Thymus (tissue), 11 donors: ENCODE data around the gene CCDC51. TPM values are rescaled to one million over a fixed set of nuclear protein-coding genes. Genes with fewer than 3 reads are reported as not detected.
A peak's percentile ranks its signal among the peaks of the same experiment; 100 is the strongest.

Experiments
- DNase-seq, 9 donors: peaks; one replicate each; pipeline ENCODE4 v3.0.0-alpha.2; 2013; ENCODE audit warnings: low spot score in 9 of 9, low read depth in 6 of 9, missing footprints in 1 of 9
- H3K27ac ChIP-seq, 2 donors: one replicate each; pipeline ENCODE4 v1.5.1; 2013; ENCODE audit warnings: control low read depth in 1 of 2, low read depth in 1 of 2, low read length in 1 of 2, mild to moderate bottlenecking in 1 of 2, moderate library complexity in 1 of 2
- H3K27me3 ChIP-seq, 2 donors: one replicate each; pipeline ENCODE4 v1.5.1; 2013; ENCODE audit warnings: low read length in 1 of 2; ENCODE audit not compliant: control insufficient read depth in 2 of 2, insufficient read depth in 1 of 2
- H3K36me3 ChIP-seq, 2 donors: one replicate each; pipeline ENCODE4 v1.5.1; 2013; ENCODE audit warnings: low read length in 1 of 2, mild to moderate bottlenecking in 1 of 2, moderate library complexity in 1 of 2; ENCODE audit not compliant: control insufficient read depth in 2 of 2, insufficient read depth in 2 of 2
- H3K4me1 ChIP-seq, 2 donors: one replicate each; pipeline ENCODE4 v1.5.1; 2013; ENCODE audit warnings: low read length in 2 of 2; ENCODE audit not compliant: control insufficient read depth in 2 of 2, insufficient read depth in 2 of 2
- H3K4me3 ChIP-seq, 2 donors: one replicate each; pipeline ENCODE4 v1.5.1; 2013; ENCODE audit warnings: low read length in 2 of 2, control low read depth in 1 of 2, mild to moderate bottlenecking in 1 of 2
- H3K9me3 ChIP-seq, 2 donors: one replicate each; pipeline ENCODE4 v1.5.1; 2013; ENCODE audit warnings: low read length in 1 of 2, mild to moderate bottlenecking in 1 of 2; ENCODE audit not compliant: control insufficient read depth in 2 of 2, insufficient read depth in 1 of 2
- WGBS: extraction: QIAGEN DNeasy Blood & Tissue Kit; methylation state at CpG from one replicate; pipeline ENCODE4 v1.1.7; 2013; 5-methylcytosine and 5-hydroxymethylcytosine counted together
- polyA plus RNA-seq: library from polyadenylated mRNA; stranded (reverse); fragments of 200-250 nt; gene quantifications from one replicate; pipeline ENCODE4 v1.2.3, GENCODE V29; 2013
- total RNA-seq: library from RNA; stranded (reverse); fragments of 120-200 nt; gene quantifications from one replicate; pipeline ENCODE4 v1.2.4, GENCODE V29; 2013
- donor health status: healthy.

Gene CCDC51
- total and polyA plus RNA-seq, 2 donors: 14.1 to 17.8 TPM

GRCh38 chr3:48432411-48433371, 7.2 kb downstream of the CCDC51 start:
- Histone ChIP-seq H3K4me1 (peaks cover 9 to 35% of the 10 kb centered on the region in 2 donors), H3K27me3 (peaks cover 4 to 26% of the 10 kb centered on the region in 2 donors), H3K4me3 (no peak overlapping the region), H3K27ac (peak overlapping the region; percentile 19 to 22), H3K36me3 (peaks cover 19 to 25% of the 10 kb centered on the region in 2 donors), H3K9me3 (peaks cover 0 to 6% of the 10 kb centered on the region in 2 donors)
- WGBS: 96% methylated on average over 16 of the region's 16 CpGs
- no peak for DNase-seq

- Histone ChIP-seq H3K36me3 (peaks cover 19 to 25% of the 10 kb centered on the region in 2 donors), H3K4me1 (peaks cover 9 to 32% of the 10 kb centered on the region in 2 donors), H3K9me3 (peaks cover 0 to 6% of the 10 kb centered on the region in 2 donors), H3K27ac (peak overlapping the region in 1 of 2 donors; percentile 69), H3K27me3 (peaks cover 4 to 39% of the 10 kb centered on the region in 2 donors), H3K4me3 (no peak overlapping the region)
- WGBS: 95% methylated on average over 8 of the region's 8 CpGs
- DNase-seq: no peak
Measured at GRCh38 chr3:48431224-48432029, 8.5 kb downstream of the CCDC51 start.

- Histone ChIP-seq H3K4me1 (peaks cover 9 to 25% of the 10 kb centered on the region in 2 donors), H3K27me3 (peaks cover 4 to 44% of the 10 kb centered on the region in 2 donors), H3K9me3 (peaks cover 0 to 6% of the 10 kb centered on the region in 2 donors), H3K4me3 (no peak overlapping the region), H3K27ac (peak overlapping the region in 1 of 2 donors; percentile 69), H3K36me3 (peaks cover 19 to 25% of the 10 kb centered on the region in 2 donors)
- 97% methylated on average over 1 of the region's 1 CpG for WGBS
- no peak for DNase-seq
Measured at GRCh38 chr3:48430708-48431101, 9.2 kb downstream of the CCDC51 start.

GRCh38 chr3:48429960-48430707, 9.8 kb downstream of the CCDC51 start, which contains the start of gene PLXNB1:
TSS of gene PLXNB1 (minus strand) at chr3:48430086. CDS start at chr3:48424611, 5,475 bp downstream.
- Histone ChIP-seq H3K9me3 (peaks cover 0 to 6% of the 10 kb centered on the region in 2 donors), H3K4me3 (peak within 1 kb of the TSS; percentile 50 to 79), H3K36me3 (peaks cover 19 to 25% of the 10 kb centered on the region in 2 donors), H3K27me3 (peaks cover 4 to 44% of the 10 kb centered on the region in 2 donors), H3K27ac (peak within 1 kb of the TSS in 1 of 2 donors; percentile 69), H3K4me1 (peaks cover 9 to 26% of the 10 kb centered on the region in 2 donors)
- DNase-seq: peak in 4 of 9 donors; percentile 23 to 61 (median 34)
- WGBS: 14% methylated on average over 15 of the region's 15 CpGs

- H3K27me3 ChIP-seq: peaks cover 4 to 44% of the 10 kb centered on the region in 2 donors
- under 1% methylated on average over 86 of the region's 86 CpGs for WGBS
- H3K4me3 ChIP-seq: peak overlapping the region; percentile 50 to 79
- H3K4me1 ChIP-seq: peaks cover 9 to 27% of the 10 kb centered on the region in 2 donors
- peak in 5 of 9 donors; percentile 32 to 64 (median 60) for DNase-seq
- H3K27ac ChIP-seq: peak overlapping the region in 1 of 2 donors; percentile 69
- peaks cover 19 to 22% of the 10 kb centered on the region in 2 donors for H3K36me3 ChIP-seq
- peaks cover 0 to 3% of the 10 kb centered on the region in 2 donors for H3K9me3 ChIP-seq
Measured at GRCh38 chr3:48429317-48429959, 10.5 kb downstream of the CCDC51 start.

GRCh38 chr3:48428572-48429316, 11.2 kb downstream of the CCDC51 start:
- Histone ChIP-seq H3K27ac (peak overlapping the region in 1 of 2 donors; percentile 64), H3K27me3 (peaks cover 4 to 44% of the 10 kb centered on the region in 2 donors), H3K4me1 (peaks cover 9 to 27% of the 10 kb centered on the region in 2 donors), H3K36me3 (peaks cover 15 to 16% of the 10 kb centered on the region in 2 donors), H3K9me3 (peaks cover 0 to 3% of the 10 kb centered on the region in 2 donors), H3K4me3 (peak overlapping the region; percentile 50 to 79)
- DNase-seq: no peak
- 9% methylated on average over 60 of the region's 60 CpGs for WGBS

- Histone ChIP-seq H3K4me3 (no peak overlapping the region), H3K27me3 (peaks cover 4 to 44% of the 10 kb centered on the region in 2 donors), H3K36me3 (peaks cover 10 to 11% of the 10 kb centered on the region in 2 donors), H3K27ac (no peak overlapping the region), H3K9me3 (peaks cover 0 to 3% of the 10 kb centered on the region in 2 donors), H3K4me1 (peaks cover 9 to 27% of the 10 kb centered on the region in 2 donors)
- WGBS: 93% methylated on average over 7 of the region's 7 CpGs
- no peak for DNase-seq
Measured at GRCh38 chr3:48428088-48428571, 11.8 kb downstream of the CCDC51 start.
